GM12878 (cell line): ENCODE measurements around the gene CREBBP. TPM values are rescaled to one million over a fixed set of nuclear protein-coding genes. Genes with fewer than 3 reads are reported as not detected.

Experiments used
- ATAC-seq: fragments of 200-7000 bp; cut with Tn5 transposase; 3 replicates; pipeline ENCODE4 v1.9.1; 2020; ENCODE audit warnings: mild to moderate bottlenecking, moderate library complexity
- BruUV-seq: library from RNA; stranded (reverse); fragments of 400-500 nt; replicated peaks from 2 replicates; lab custom pipeline; 2021; lab: Mats Ljungman, UMichigan
- CTCF ChIA-PET: fragments of 300-600 bp; sonication (Branson Sonifier 250); formaldehyde crosslinking; extraction: SDS; loops from one replicate; lab custom pipeline; 2021; ENCODE audit warnings: inconsistent platforms; lab: Yijun Ruan, JAX
- POLR2A ChIA-PET: fragments of 350-600 bp; formaldehyde crosslinking; extraction: SDS; loops from one replicate; lab custom pipeline; 2021; ENCODE audit warnings: inconsistent platforms; lab: Charles Lee
- RAD21 ChIA-PET: fragments of 300-600 bp; sonication (Branson Sonifier 250); formaldehyde crosslinking; loops from one replicate; lab custom pipeline; 2023; ENCODE audit warnings: antibody characterized with exemption; ENCODE audit not compliant: unreplicated experiment; lab: Charles Lee
- SMC1A ChIA-PET: fragments of 300-600 bp; sonication (Branson Sonifier 250); formaldehyde crosslinking; loops from one replicate; lab custom pipeline; 2023; ENCODE audit not compliant: unreplicated experiment, uncharacterized antibody; lab: Charles Lee
- DNase-seq: peaks from one replicate; pipeline ENCODE4 v3.0.0-alpha.2; 2011; ENCODE audit warnings: low read depth, low spot score
- FAIRE-seq: peaks from 3 replicates; lab custom pipeline; 2011; peaks lifted over from hg19 to GRCh38; lab: Jason Lieb, UNC
- H2AFZ ChIP-seq: 2 replicates; pipeline ENCODE4 v1.6.0; 2011; ENCODE audit warnings: low read depth, low read length, control low read depth; ENCODE audit not compliant: control insufficient read depth
- H3K27ac ChIP-seq: 2 replicates; pipeline ENCODE4 v1.5.1; 2011; ENCODE audit warnings: control low read depth; ENCODE audit not compliant: control insufficient read depth, insufficient read depth
- H3K27me3 ChIP-seq, 2 experiments: replicated peaks in 1 of 2; 2 replicates each; pipeline versions ENCODE4 v1.6.0 to v1.6.1; 2011; ENCODE audit warnings: low read length in 1 of 2; ENCODE audit not compliant: control insufficient read depth in 2 of 2, insufficient read depth in 2 of 2
- H3K36me3 ChIP-seq, 2 experiments: 2 replicates each; pipeline ENCODE4 v1.5.1; 2011; ENCODE audit warnings: low read length in 1 of 2; ENCODE audit not compliant: control insufficient read depth in 2 of 2, insufficient read depth in 2 of 2
- H3K4me1 ChIP-seq: 2 replicates; pipeline ENCODE4 v1.6.1; 2011; ENCODE audit warnings: mild to moderate bottlenecking, low read length, moderate library complexity, mixed read lengths; ENCODE audit not compliant: control insufficient read depth, insufficient read depth
- H3K4me2 ChIP-seq: 2 replicates; pipeline ENCODE4 v1.6.0; 2011; ENCODE audit warnings: control low read depth; ENCODE audit not compliant: control insufficient read depth, insufficient read depth
- H3K4me3 ChIP-seq: fragments of 200-600 bp; sonication (generic); 2 replicates; pipeline ENCODE4 v1.5.1; 2016
- H3K79me2 ChIP-seq: 2 replicates; pipeline ENCODE4 v1.6.0; 2011; ENCODE audit warnings: low read length; ENCODE audit not compliant: control insufficient read depth, insufficient read depth
- H3K9ac ChIP-seq: 2 replicates; pipeline ENCODE4 v1.8.0; 2011; ENCODE audit warnings: low read length, control low read depth, mixed read lengths; ENCODE audit not compliant: control insufficient read depth, insufficient read depth
- H3K9me3 ChIP-seq: replicated peaks from 3 replicates; pipeline ENCODE4 v1.5.1; 2011; ENCODE audit warnings: mild to moderate bottlenecking, low read length; ENCODE audit not compliant: control insufficient read depth, insufficient read depth
- H4K20me1 ChIP-seq: 2 replicates; pipeline ENCODE4 v1.6.0; 2011; ENCODE audit not compliant: control insufficient read depth, insufficient read depth
- BCL11A ChIP-seq: IDR thresholded peaks from 2 replicates; pipeline ENCODE4 v1.6.1; 2011; ENCODE audit warnings: low read depth, low read length
- BHLHE40 ChIP-seq, 2 experiments: fragments of 450-650 bp in 1 of 2; IDR thresholded peaks; 2 replicates each; pipeline ENCODE4 v1.6.1; 2011 to 2017; ENCODE audit warnings: low read depth in 2 of 2, borderline replicate concordance in 1 of 2, improper control_type of control experiment in 1 of 2, low read length in 1 of 2, mild to moderate bottlenecking in 1 of 2
- NBN ChIP-seq: fragments of 450-650 bp; IDR thresholded peaks from 2 replicates; pipeline ENCODE4 v1.6.1; 2016
- NR2C1 ChIP-seq: fragments of 450-650 bp; IDR thresholded peaks from 2 replicates; pipeline ENCODE4 v1.6.1; 2017; ENCODE audit warnings: antibody characterized with exemption, mild to moderate bottlenecking, moderate library complexity
- SMAD5 ChIP-seq: IDR thresholded peaks from 2 replicates; pipeline ENCODE4 v1.6.1; 2016; ENCODE audit warnings: antibody characterized with exemption, low read depth
- SPI1 ChIP-seq: IDR thresholded peaks from 2 replicates; pipeline ENCODE4 v1.6.1; 2011; ENCODE audit warnings: low read depth, mild to moderate bottlenecking, low read length, moderate library complexity, borderline replicate concordance; ENCODE audit not compliant: insufficient read depth
- ZNF274 ChIP-seq: IDR thresholded peaks from one replicate; pipeline ENCODE4 v1.8.0; 2011; ENCODE audit not compliant: insufficient read length, insufficient read depth
- WGBS: methylation state at CpG from one replicate; pipeline ENCODE4 v1.1.6; 2016; ENCODE audit warnings: low lambda C conversion rate; ENCODE audit not compliant: insufficient replicate concordance, insufficient coverage; ENCODE audit errors: missing lambda C conversion rate; 5-methylcytosine and 5-hydroxymethylcytosine counted together
- in situ Hi-C: fragments of 300-500 bp; cut with MboI; formaldehyde crosslinking; loops from 9 replicates; pipeline ENCODE4 v1.14.3; 2018; ENCODE audit warnings: mixed read lengths
- intact Hi-C: fragments of 100-400 bp; cut with micrococcal nuclease; formaldehyde crosslinking; loops from one replicate; pipeline ENCODE4 v1.14.2; 2022; ENCODE audit not compliant: unreplicated experiment
- polyA plus RNA-seq, 11 experiments: library from polyadenylated mRNA; depleted of rRNA in 4 of 11; unstranded in 6 of 11; stranded (reverse) in 5 of 11; fragments of >200 nt; fragmentation: Nextera tagmentation in 4 of 11; fragmentation: Illumina TruSeq in 1 of 11; extraction: Ambion mirVana in 4 of 11; extraction: Trizol in 1 of 11; gene quantifications; 1 replicate in 1 of 11; 2 replicates in 10 of 11; pipeline versions ENCODE4 v1.2.1 to v1.2.3, GENCODE V29; 2011 to 2016; ENCODE audit warnings: inconsistent platforms in 2 of 11, missing spikeins in 2 of 11, low read depth in 1 of 11
- total RNA-seq, 4 experiments: library from RNA; depleted of rRNA in 3 of 4; stranded (reverse); fragments of >200 nt in 3 of 4; fragmentation: Illumina TruSeq in 1 of 4; extraction: Trizol in 1 of 4; gene quantifications; 2 replicates each; pipeline versions ENCODE4 v1.2.1 to v1.2.3, GENCODE V29; 2013 to 2021
- TF ChIP-seq, protein P1 (sequence below): fragments of 450-650 bp; IDR thresholded peaks from 2 replicates; pipeline ENCODE4 v1.6.1; 2017; ENCODE audit warnings: mild to moderate bottlenecking, moderate library complexity
- TF ChIP-seq, protein P2 (sequence below): IDR thresholded peaks from 2 replicates; pipeline ENCODE4 v1.6.1; 2011; ENCODE audit warnings: low read depth, low read length, improper control_type of control experiment, borderline replicate concordance
- TF ChIP-seq, protein P3 (sequence below): IDR thresholded peaks from 2 replicates; pipeline ENCODE4 v1.6.1; 2012; ENCODE audit warnings: low read depth, low read length, improper control_type of control experiment
- TF ChIP-seq, protein P4 (sequence below): fragments of 450-650 bp; IDR thresholded peaks from 2 replicates; pipeline ENCODE4 v1.6.1; 2018; ENCODE audit warnings: mild to moderate bottlenecking, low read depth, moderate library complexity; ENCODE audit not compliant: partially characterized antibody
- TF ChIP-seq, protein P5 (sequence below): fragments of 450-650 bp; formaldehyde crosslinking; IDR thresholded peaks from 2 replicates; pipeline ENCODE4 v1.4.0; 2022; ENCODE audit warnings: mild to moderate bottlenecking, moderate library complexity

CREBBP gene
- total and polyA plus RNA-seq, 10 of the 15 experiments (the other 5 are each of a cell fraction or from before 2014, with no cell fraction given), result 3.4 to 32.7 (median 7.9) TPM

DNA sequence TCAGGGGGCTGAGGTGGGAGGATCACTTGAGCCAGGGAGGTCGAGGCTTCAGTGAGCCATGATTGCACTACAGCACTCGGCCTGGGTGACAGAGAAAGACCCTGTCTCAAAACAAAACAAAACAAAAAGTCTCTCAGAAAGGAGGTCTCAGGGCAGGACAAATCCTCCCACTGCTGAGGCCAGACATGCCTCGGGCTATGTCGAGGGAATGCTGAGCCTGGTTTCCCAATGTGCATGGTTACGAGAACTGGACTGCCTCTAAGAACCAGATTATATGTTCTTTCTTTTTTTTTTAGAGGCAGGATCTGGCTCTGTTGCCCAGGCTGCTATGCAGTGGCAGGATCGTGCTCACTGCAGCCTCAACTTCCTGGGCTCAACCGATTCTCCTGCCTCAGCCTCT, 190.8 kb downstream of the CREBBP start:
- ATAC-seq (no peak), DNase-seq (no peak), FAIRE-seq (no peak)
- intact Hi-C loops, result loop anchor here (2.0 to 5.0 kb wide), 2 partner anchors 189 to 563 kb away; no protein-coding TSS in a partner anchor
- Histone ChIP-seq H3K4me2 (no peak overlapping the region), H3K4me1 (peaks cover 5% of the 10 kb centered on the region; the same call in 1 of the 2 replicates), H3K27ac (no peak overlapping the region), H2AFZ (no peak overlapping the region), H3K9me3 (no peaks in the 10 kb centered on the region), H3K27me3 (no peaks in the 10 kb centered on the region), H4K20me1 (no peaks in the 10 kb centered on the region), H3K79me2 (peaks cover 2% of the 10 kb centered on the region; the same call in 1 of the 2 replicates), H3K36me3 (peaks cover 18 to 25% of the 10 kb centered on the region in 2 experiments), H3K4me3 (no peak overlapping the region), H3K9ac (no peak overlapping the region)
- CTCF ChIA-PET, result interaction anchor here (1.0 to 2.2 kb wide), 7 partner anchors 8 to 640 kb away, joined by 3 to 16 read pairs (median 3); no protein-coding TSS in a partner anchor
- SMC1A ChIA-PET, result interaction anchor here (1.3 kb wide), 1 partner anchor 188 kb away, joined by 9 read pairs; no protein-coding TSS in a partner anchor
- RAD21 ChIA-PET, result interaction anchor here (0.7 to 1.4 kb wide), 2 partner anchors 178 to 189 kb away, joined by 3 to 6 read pairs; no protein-coding TSS in a partner anchor
- in situ Hi-C loops, result loop anchor here (5.0 kb wide), 1 partner anchor 188 kb away; no protein-coding TSS in a partner anchor
- TF ChIP-seq, protein P1, sequence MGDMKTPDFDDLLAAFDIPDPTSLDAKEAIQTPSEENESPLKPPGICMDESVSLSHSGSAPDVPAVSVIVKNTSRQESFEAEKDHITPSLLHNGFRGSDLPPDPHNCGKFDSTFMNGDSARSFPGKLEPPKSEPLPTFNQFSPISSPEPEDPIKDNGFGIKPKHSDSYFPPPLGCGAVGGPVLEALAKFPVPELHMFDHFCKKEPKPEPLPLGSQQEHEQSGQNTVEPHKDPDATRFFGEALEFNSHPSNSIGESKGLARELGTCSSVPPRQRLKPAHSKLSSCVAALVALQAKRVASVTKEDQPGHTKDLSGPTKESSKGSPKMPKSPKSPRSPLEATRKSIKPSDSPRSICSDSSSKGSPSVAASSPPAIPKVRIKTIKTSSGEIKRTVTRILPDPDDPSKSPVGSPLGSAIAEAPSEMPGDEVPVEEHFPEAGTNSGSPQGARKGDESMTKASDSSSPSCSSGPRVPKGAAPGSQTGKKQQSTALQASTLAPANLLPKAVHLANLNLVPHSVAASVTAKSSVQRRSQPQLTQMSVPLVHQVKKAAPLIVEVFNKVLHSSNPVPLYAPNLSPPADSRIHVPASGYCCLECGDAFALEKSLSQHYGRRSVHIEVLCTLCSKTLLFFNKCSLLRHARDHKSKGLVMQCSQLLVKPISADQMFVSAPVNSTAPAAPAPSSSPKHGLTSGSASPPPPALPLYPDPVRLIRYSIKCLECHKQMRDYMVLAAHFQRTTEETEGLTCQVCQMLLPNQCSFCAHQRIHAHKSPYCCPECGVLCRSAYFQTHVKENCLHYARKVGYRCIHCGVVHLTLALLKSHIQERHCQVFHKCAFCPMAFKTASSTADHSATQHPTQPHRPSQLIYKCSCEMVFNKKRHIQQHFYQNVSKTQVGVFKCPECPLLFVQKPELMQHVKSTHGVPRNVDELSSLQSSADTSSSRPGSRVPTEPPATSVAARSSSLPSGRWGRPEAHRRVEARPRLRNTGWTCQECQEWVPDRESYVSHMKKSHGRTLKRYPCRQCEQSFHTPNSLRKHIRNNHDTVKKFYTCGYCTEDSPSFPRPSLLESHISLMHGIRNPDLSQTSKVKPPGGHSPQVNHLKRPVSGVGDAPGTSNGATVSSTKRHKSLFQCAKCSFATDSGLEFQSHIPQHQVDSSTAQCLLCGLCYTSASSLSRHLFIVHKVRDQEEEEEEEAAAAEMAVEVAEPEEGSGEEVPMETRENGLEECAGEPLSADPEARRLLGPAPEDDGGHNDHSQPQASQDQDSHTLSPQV, result no peak
- no peak for TF ChIP-seq NR2C1
- TF ChIP-seq ZNF274, result no peak
- TF ChIP-seq, protein P2, sequence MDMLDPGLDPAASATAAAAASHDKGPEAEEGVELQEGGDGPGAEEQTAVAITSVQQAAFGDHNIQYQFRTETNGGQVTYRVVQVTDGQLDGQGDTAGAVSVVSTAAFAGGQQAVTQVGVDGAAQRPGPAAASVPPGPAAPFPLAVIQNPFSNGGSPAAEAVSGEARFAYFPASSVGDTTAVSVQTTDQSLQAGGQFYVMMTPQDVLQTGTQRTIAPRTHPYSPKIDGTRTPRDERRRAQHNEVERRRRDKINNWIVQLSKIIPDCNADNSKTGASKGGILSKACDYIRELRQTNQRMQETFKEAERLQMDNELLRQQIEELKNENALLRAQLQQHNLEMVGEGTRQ, result no peak
- TF ChIP-seq, protein P3, sequence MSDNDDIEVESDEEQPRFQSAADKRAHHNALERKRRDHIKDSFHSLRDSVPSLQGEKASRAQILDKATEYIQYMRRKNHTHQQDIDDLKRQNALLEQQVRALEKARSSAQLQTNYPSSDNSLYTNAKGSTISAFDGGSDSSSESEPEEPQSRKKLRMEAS, result no peak
- TF ChIP-seq SMAD5, result no peak
- TF ChIP-seq NBN, result no peak
- TF ChIP-seq, protein P4, sequence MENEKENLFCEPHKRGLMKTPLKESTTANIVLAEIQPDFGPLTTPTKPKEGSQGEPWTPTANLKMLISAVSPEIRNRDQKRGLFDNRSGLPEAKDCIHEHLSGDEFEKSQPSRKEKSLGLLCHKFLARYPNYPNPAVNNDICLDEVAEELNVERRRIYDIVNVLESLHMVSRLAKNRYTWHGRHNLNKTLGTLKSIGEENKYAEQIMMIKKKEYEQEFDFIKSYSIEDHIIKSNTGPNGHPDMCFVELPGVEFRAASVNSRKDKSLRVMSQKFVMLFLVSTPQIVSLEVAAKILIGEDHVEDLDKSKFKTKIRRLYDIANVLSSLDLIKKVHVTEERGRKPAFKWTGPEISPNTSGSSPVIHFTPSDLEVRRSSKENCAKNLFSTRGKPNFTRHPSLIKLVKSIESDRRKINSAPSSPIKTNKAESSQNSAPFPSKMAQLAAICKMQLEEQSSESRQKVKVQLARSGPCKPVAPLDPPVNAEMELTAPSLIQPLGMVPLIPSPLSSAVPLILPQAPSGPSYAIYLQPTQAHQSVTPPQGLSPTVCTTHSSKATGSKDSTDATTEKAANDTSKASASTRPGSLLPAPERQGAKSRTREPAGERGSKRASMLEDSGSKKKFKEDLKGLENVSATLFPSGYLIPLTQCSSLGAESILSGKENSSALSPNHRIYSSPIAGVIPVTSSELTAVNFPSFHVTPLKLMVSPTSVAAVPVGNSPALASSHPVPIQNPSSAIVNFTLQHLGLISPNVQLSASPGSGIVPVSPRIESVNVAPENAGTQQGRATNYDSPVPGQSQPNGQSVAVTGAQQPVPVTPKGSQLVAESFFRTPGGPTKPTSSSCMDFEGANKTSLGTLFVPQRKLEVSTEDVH, result no peak
- no peak for TF ChIP-seq SPI1
- no peak for TF ChIP-seq BCL11A
- no peak for TF ChIP-seq BHLHE40 (IDR thresholded peaks at IDR 0.05; ENCODE audit: borderline replicate concordance in 1 of 2, low read depth in 2 of 2, low read length in 1 of 2)
- TF ChIP-seq, protein P5, sequence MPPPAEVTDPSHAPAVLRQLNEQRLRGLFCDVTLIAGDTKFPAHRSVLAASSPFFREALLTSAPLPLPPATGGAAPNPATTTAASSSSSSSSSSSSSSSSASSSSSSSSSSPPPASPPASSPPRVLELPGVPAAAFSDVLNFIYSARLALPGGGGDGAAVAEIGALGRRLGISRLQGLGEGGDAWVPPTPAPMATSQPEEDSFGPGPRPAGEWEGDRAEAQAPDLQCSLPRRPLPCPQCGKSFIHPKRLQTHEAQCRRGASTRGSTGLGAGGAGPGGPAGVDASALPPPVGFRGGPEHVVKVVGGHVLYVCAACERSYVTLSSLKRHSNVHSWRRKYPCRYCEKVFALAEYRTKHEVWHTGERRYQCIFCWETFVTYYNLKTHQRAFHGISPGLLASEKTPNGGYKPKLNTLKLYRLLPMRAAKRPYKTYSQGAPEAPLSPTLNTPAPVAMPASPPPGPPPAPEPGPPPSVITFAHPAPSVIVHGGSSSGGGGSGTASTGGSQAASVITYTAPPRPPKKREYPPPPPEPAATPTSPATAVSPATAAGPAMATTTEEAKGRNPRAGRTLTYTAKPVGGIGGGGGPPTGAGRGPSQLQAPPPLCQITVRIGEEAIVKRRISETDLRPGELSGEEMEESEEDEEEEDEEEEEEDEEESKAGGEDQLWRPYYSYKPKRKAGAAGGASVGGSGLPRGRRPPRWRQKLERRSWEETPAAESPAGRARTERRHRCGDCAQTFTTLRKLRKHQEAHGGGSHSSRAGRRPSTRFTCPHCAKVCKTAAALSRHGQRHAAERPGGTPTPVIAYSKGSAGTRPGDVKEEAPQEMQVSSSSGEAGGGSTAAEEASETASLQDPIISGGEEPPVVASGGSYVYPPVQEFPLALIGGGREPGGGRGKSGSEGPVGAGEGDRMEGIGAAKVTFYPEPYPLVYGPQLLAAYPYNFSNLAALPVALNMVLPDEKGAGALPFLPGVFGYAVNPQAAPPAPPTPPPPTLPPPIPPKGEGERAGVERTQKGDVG, result no peak
- WGBS, result 83% methylated on average over 7 of the region's 7 CpGs
- POLR2A ChIA-PET, result no interaction called here
- no TSS peak for BruUV-seq
